ENCODE data around the gene NEK10. TPM values are rescaled to one million over a fixed set of nuclear protein-coding genes. Genes with fewer than 3 reads are reported as not detected.
"Not testable (repeated sequence)": the region's sequence is repeated elsewhere in the genome, so short reads cannot be mapped to it uniquely, and the experiment has no call there.

The NEK10 gene
- total RNA-seq, 1 experiment from 2014 or later: 0.34 TPM

DNA sequence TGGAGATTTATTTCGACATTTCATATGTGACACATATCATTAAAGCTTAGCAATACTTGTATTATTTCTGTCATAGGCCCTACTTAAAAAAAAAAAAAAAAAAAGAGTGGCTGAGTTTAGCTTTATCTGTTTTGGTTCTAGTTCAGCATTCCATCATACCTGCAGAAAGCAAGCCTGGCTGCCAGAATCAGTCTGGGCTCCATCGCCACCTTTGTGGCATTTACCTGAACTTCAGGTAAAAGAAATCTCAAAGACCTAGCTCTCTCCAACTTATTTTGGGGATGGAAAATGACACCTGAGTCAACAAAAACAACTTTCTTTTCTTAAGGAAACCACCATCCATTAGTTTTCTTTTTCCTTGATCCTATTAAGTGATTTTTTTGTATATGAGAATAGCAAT is 82.1 kb downstream of the NEK10 start:
- DNase-seq (ENCODE audit: low spot score): no peak
- Histone ChIP-seq H3K27ac (ENCODE audit: low read depth, low read length, poor library complexity, severe bottlenecking) (no peak overlapping the region), H3K4me1 (ENCODE audit: insufficient read depth, low read length, poor library complexity, severe bottlenecking) (no peaks in the 10 kb centered on the region), H3K36me3 (ENCODE audit: insufficient read depth, low read length, poor library complexity, severe bottlenecking) (no peaks in the 10 kb centered on the region), H3K9me3 (ENCODE audit: low read depth, low read length, poor library complexity, severe bottlenecking) (no peaks in the 10 kb centered on the region), H3K4me3 (ENCODE audit: low read depth, low read length, poor library complexity, severe bottlenecking) (no peak overlapping the region), H3K27me3 (replicated peaks; ENCODE audit: insufficient read depth, low read depth, low read length, poor library complexity) (no peaks in the 10 kb centered on the region)
- intact Hi-C loops (cut with micrococcal nuclease; ENCODE audit: unreplicated experiment): no loop called here
- POLR2A ChIA-PET (ENCODE audit: low non-redundant PET): no interaction called here
- CTCF ChIA-PET: no interaction called here
- TF ChIP-seq, protein P1, sequence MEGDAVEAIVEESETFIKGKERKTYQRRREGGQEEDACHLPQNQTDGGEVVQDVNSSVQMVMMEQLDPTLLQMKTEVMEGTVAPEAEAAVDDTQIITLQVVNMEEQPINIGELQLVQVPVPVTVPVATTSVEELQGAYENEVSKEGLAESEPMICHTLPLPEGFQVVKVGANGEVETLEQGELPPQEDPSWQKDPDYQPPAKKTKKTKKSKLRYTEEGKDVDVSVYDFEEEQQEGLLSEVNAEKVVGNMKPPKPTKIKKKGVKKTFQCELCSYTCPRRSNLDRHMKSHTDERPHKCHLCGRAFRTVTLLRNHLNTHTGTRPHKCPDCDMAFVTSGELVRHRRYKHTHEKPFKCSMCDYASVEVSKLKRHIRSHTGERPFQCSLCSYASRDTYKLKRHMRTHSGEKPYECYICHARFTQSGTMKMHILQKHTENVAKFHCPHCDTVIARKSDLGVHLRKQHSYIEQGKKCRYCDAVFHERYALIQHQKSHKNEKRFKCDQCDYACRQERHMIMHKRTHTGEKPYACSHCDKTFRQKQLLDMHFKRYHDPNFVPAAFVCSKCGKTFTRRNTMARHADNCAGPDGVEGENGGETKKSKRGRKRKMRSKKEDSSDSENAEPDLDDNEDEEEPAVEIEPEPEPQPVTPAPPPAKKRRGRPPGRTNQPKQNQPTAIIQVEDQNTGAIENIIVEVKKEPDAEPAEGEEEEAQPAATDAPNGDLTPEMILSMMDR (conservative IDR thresholded peaks at IDR 0.05; ENCODE audit: low read depth, low read length): no peak
- no peak for TF ChIP-seq EZH2 (IDR thresholded peaks at IDR 0.05; ENCODE audit: borderline replicate concordance, low read depth, low read length, poor library complexity, severe bottlenecking)
- no TSS peak for BruUV-seq (replicated peaks)

DNA sequence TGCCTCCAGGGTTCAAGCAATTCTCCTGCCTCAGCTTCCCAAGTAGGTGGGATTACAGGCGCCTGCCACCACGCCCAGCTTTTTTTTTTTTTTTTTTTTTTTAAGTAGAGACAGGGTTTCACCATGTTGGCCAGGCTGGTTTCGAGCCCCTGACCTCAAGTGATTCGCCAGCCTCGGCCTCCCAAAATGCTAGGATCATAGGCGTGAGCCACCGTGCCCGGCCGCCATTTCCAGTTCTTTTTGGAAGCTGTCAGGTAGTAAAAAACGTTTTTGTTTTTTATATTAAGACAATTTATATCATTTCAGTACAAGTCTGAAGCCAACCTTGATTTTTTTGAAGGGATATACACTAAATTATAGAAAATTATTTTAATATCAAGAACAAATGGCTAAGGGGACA is 82.7 kb downstream of the NEK10 start:
- H3K4me1 ChIP-seq (ENCODE audit: insufficient read depth, low read length, poor library complexity, severe bottlenecking); BruUV-seq (replicated peaks); H3K36me3 ChIP-seq (ENCODE audit: insufficient read depth, low read length, poor library complexity, severe bottlenecking); H3K4me3 ChIP-seq (ENCODE audit: low read depth, low read length, poor library complexity, severe bottlenecking); DNase-seq (ENCODE audit: low spot score); intact Hi-C loops (cut with micrococcal nuclease; ENCODE audit: unreplicated experiment); H3K27ac ChIP-seq (ENCODE audit: low read depth, low read length, poor library complexity, severe bottlenecking); CTCF ChIA-PET; POLR2A ChIA-PET (ENCODE audit: low non-redundant PET); H3K27me3 ChIP-seq (replicated peaks; ENCODE audit: insufficient read depth, low read depth, low read length, poor library complexity); H3K9me3 ChIP-seq (ENCODE audit: low read depth, low read length, poor library complexity, severe bottlenecking): not testable (repeated sequence)

DNA sequence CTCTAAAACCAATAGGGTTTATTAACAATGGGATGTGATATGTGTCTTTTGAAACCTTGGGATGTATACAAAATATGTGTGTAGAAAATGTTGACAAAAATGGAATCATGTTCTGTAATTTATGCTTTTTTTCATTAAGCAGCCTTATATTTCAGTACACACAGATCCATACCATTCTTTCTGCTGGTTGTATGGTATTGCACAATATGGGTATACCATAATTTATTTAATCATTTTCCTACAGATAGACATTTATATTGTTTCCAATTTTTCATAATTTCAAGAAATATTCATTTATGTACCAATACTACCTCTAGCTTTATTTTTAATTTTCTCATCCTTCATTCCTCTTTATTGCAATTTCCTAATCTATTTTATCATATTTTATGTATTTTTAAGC is 83.5 kb downstream of the NEK10 start:
- no peaks in the 10 kb centered on the region for H3K9me3 ChIP-seq (ENCODE audit: low read depth, low read length, poor library complexity, severe bottlenecking)
- H3K4me3 ChIP-seq (ENCODE audit: low read depth, low read length, poor library complexity, severe bottlenecking): no peak overlapping the region
- ChIA-PET CTCF (no interaction called here), POLR2A (ENCODE audit: low non-redundant PET) (no interaction called here)
- no peaks in the 10 kb centered on the region for H3K27me3 ChIP-seq (replicated peaks; ENCODE audit: insufficient read depth, low read depth, low read length, poor library complexity)
- intact Hi-C loops (cut with micrococcal nuclease; ENCODE audit: unreplicated experiment): no loop called here
- DNase-seq (ENCODE audit: low spot score): no peak
- no peaks in the 10 kb centered on the region for H3K4me1 ChIP-seq (ENCODE audit: insufficient read depth, low read length, poor library complexity, severe bottlenecking)
- BruUV-seq (replicated peaks): no TSS peak
- no peak overlapping the region for H3K27ac ChIP-seq (ENCODE audit: low read depth, low read length, poor library complexity, severe bottlenecking)
- no peaks in the 10 kb centered on the region for H3K36me3 ChIP-seq (ENCODE audit: insufficient read depth, low read length, poor library complexity, severe bottlenecking)
- no peak for TF ChIP-seq EZH2 (IDR thresholded peaks at IDR 0.05; ENCODE audit: borderline replicate concordance, low read depth, low read length, poor library complexity, severe bottlenecking)
- TF ChIP-seq, protein P1 (conservative IDR thresholded peaks at IDR 0.05; ENCODE audit: low read depth, low read length): no peak

DNA sequence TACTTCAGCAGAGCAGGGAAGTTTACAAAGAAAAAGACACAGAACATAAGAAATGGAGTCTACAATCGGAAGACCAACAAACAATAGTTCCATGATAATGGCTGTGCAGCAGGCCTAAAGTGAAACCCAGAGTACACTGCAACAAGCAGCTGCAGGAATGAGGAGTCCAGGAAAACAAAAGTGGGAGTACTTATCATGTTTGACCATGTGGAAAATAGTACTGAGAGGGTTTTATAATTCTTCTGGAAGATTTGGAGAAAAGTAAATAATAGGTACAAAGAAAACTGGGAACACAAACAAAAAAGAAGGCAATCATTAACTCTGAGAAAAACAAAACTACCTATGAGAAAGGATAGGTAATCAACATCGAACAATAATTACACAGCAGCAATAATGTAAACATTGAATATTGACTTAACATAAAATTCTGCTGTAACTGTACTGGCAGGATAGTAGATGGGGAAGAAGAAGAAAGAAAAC is 87.5 kb downstream of the NEK10 start:
- Histone ChIP-seq H3K27ac (ENCODE audit: low read depth, low read length, poor library complexity, severe bottlenecking) (no peak overlapping the region), H3K36me3 (ENCODE audit: insufficient read depth, low read length, poor library complexity, severe bottlenecking) (no peaks in the 10 kb centered on the region), H3K4me1 (ENCODE audit: insufficient read depth, low read length, poor library complexity, severe bottlenecking) (no peaks in the 10 kb centered on the region), H3K9me3 (ENCODE audit: low read depth, low read length, poor library complexity, severe bottlenecking) (no peaks in the 10 kb centered on the region), H3K4me3 (ENCODE audit: low read depth, low read length, poor library complexity, severe bottlenecking) (no peak overlapping the region), H3K27me3 (replicated peaks; ENCODE audit: insufficient read depth, low read depth, low read length, poor library complexity) (no peaks in the 10 kb centered on the region)
- DNase-seq (ENCODE audit: low spot score): no peak
- POLR2A ChIA-PET (ENCODE audit: low non-redundant PET): no interaction called here
- no peak for TF ChIP-seq EZH2 (IDR thresholded peaks at IDR 0.05; ENCODE audit: borderline replicate concordance, low read depth, low read length, poor library complexity, severe bottlenecking)
- TF ChIP-seq, protein P1 (conservative IDR thresholded peaks at IDR 0.05; ENCODE audit: low read depth, low read length): no peak
- intact Hi-C loops (cut with micrococcal nuclease; ENCODE audit: unreplicated experiment): no loop called here
- no TSS peak for BruUV-seq (replicated peaks)
- CTCF ChIA-PET: interaction anchor here (0.5 to 0.6 kb wide), 2 partner anchors 28 to 569 kb away, joined by 3 to 5 read pairs; no protein-coding TSS in a partner anchor
